ENCODE results near the gene PARD3.

PARD3 gene

GRCh38 chr10:34178196-34178595 is 636.9 kb downstream of the PARD3 start:
- H3K27ac Mint-ChIP-seq: no peak overlapping the region
- H3K27me3 Mint-ChIP-seq: peaks cover 8% of the 10 kb centered on the region
- no peaks in the 10 kb centered on the region for H3K9me3 Mint-ChIP-seq
- no peaks in the 10 kb centered on the region for H3K4me1 Mint-ChIP-seq (ENCODE audit: low read depth)
- no peak overlapping the region for H3K4me3 Mint-ChIP-seq
- H3K36me3 Mint-ChIP-seq (ENCODE audit: low read depth): no peaks in the 10 kb centered on the region

DNA sequence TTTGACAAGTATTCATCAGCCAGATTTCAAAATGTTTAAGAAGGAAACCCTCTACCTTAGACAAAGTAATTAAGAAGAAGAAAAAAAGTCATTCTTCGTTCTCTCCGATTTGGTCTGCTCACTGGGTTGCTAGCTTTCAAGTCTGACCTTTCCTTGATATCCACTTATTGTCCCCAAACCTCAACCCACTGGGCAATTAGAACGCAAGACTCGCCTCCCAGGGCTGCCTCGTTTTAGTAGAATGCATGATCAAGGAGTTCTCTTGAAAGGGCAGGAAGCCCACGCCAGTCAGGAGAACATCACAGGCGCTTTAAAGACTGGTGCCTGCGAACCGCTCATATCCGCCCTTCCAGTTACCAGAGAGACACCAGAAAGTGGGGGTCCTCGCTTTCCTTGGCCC is 637.7 kb downstream of the PARD3 start:
- H3K27me3 Mint-ChIP-seq: peaks cover 8% of the 10 kb centered on the region

GRCh38 chr10:34176351-34176750 is 638.7 kb downstream of the PARD3 start:
- Mint-ChIP-seq H3K27me3 (peaks cover 8% of the 10 kb centered on the region), H3K4me1 (ENCODE audit: low read depth) (no peaks in the 10 kb centered on the region), H3K27ac (no peak overlapping the region), H3K4me3 (no peak overlapping the region), H3K36me3 (ENCODE audit: low read depth) (no peaks in the 10 kb centered on the region), H3K9me3 (no peaks in the 10 kb centered on the region)

More for the DNA sequence above, 637.7 kb downstream of the PARD3 start:
- Mint-ChIP-seq H3K36me3 (ENCODE audit: low read depth) (no peaks in the 10 kb centered on the region), H3K4me1 (ENCODE audit: low read depth) (no peaks in the 10 kb centered on the region), H3K9me3 (no peaks in the 10 kb centered on the region), H3K4me3 (no peak overlapping the region), H3K27ac (no peak overlapping the region)

GRCh38 chr10:34175121-34175520 is 640.0 kb downstream of the PARD3 start:
- no peak overlapping the region for H3K4me3 Mint-ChIP-seq
- no peaks in the 10 kb centered on the region for H3K4me1 Mint-ChIP-seq (ENCODE audit: low read depth)
- no peak overlapping the region for H3K27ac Mint-ChIP-seq
- peaks cover 8% of the 10 kb centered on the region for H3K27me3 Mint-ChIP-seq
- H3K9me3 Mint-ChIP-seq: no peaks in the 10 kb centered on the region
- no peaks in the 10 kb centered on the region for H3K36me3 Mint-ChIP-seq (ENCODE audit: low read depth)

DNA sequence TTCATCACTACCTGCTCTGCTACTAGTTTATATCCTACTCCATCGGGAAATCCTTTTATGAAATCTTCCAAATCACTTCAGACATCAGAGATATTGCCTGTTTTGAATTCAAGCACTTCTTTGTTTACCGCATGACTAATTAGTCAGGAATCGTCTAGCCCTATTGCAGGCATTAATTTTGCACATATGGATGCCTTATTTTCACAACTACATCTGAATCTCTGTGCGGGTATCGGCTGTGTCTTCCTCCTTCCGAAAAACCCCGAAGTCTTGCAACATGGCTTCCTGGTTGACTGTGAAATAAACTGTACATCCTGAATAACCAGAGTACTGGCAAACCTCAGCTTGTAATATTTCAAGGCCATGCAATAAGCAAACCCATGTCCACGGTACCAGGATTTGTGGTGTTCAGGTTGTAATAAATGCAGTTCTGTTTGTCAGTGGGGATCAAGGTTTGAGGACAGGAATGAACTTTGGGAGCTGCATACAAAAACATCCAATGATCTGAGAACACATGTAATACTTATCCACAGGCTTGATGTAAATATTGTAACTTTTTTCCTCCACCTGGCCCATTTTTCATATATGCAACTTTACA is 642.1 kb downstream of the PARD3 start:
- Mint-ChIP-seq H3K4me1 (ENCODE audit: low read depth) (no peaks in the 10 kb centered on the region), H3K27ac (no peak overlapping the region), H3K36me3 (ENCODE audit: low read depth) (no peaks in the 10 kb centered on the region), H3K4me3 (no peak overlapping the region), H3K9me3 (no peaks in the 10 kb centered on the region), H3K27me3 (peaks cover 12% of the 10 kb centered on the region)

GRCh38 chr10:34171957-34172527 is 643.1 kb downstream of the PARD3 start:
- no peak overlapping the region for H3K27ac Mint-ChIP-seq
- no peaks in the 10 kb centered on the region for H3K4me1 Mint-ChIP-seq (ENCODE audit: low read depth)
- H3K4me3 Mint-ChIP-seq: no peak overlapping the region
- peaks cover 12% of the 10 kb centered on the region for H3K27me3 Mint-ChIP-seq
- H3K9me3 Mint-ChIP-seq: no peaks in the 10 kb centered on the region
- no peaks in the 10 kb centered on the region for H3K36me3 Mint-ChIP-seq (ENCODE audit: low read depth)

DNA sequence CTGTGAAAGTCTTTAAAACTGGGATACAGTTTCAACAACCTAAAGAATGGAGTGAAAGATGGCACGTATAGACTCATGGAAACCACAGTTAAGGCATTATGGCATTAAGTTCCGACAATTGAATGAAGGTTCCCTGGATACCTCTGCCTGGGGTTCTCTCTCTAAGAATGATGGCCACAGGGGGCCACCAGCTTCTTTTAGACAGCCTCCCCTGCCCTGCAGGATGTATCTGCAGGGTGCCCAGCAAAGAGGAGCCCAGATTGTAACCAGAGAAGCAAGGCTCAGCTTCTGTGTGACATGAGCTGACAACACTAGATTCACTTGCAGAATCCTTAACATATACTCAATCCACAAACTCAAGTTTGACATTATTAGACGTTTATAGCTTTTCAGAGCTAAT is 645.4 kb downstream of the PARD3 start:
- Mint-ChIP-seq H3K27me3 (peaks cover 8% of the 10 kb centered on the region), H3K27ac (no peak overlapping the region), H3K4me3 (no peak overlapping the region), H3K36me3 (ENCODE audit: low read depth) (no peaks in the 10 kb centered on the region), H3K4me1 (ENCODE audit: low read depth) (no peaks in the 10 kb centered on the region), H3K9me3 (no peaks in the 10 kb centered on the region)

- Mint-ChIP-seq H3K36me3 (ENCODE audit: low read depth) (no peaks in the 10 kb centered on the region), H3K4me1 (ENCODE audit: low read depth) (no peaks in the 10 kb centered on the region), H3K27me3 (peaks cover 5% of the 10 kb centered on the region), H3K9me3 (no peaks in the 10 kb centered on the region), H3K27ac (no peak overlapping the region), H3K4me3 (no peak overlapping the region)
Observed at GRCh38 chr10:34169131-34169530, 646.0 kb downstream of the PARD3 start.

GRCh38 chr10:34168439-34168838 is 646.7 kb downstream of the PARD3 start:
- Mint-ChIP-seq H3K27ac (no peak overlapping the region), H3K27me3 (peaks cover 5% of the 10 kb centered on the region), H3K4me1 (ENCODE audit: low read depth) (no peaks in the 10 kb centered on the region), H3K9me3 (no peaks in the 10 kb centered on the region), H3K36me3 (ENCODE audit: low read depth) (no peaks in the 10 kb centered on the region), H3K4me3 (no peak overlapping the region)

DNA sequence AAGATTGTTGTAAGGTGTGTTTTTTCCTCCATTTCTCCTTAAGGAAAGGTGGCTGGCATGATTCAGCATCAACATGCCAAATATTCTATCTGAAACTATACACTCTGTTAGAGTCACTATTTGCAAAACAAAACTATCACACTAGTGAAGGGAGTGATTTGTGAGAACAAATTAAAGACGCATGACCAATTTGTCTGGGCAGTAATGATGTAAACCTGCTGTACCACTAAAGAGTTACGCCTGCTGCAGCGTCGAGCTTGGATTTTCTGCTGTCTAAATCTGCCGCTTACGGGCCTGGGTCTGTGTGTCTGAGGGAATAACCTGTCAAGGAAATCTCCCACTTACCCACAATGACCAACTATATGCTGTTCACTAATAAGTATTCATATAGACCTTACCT is 648.3 kb downstream of the PARD3 start:
- Mint-ChIP-seq H3K27ac (no peak overlapping the region), H3K9me3 (no peaks in the 10 kb centered on the region), H3K4me3 (no peak overlapping the region), H3K4me1 (ENCODE audit: low read depth) (no peaks in the 10 kb centered on the region), H3K36me3 (ENCODE audit: low read depth) (no peaks in the 10 kb centered on the region), H3K27me3 (peaks cover 5% of the 10 kb centered on the region)

DNA sequence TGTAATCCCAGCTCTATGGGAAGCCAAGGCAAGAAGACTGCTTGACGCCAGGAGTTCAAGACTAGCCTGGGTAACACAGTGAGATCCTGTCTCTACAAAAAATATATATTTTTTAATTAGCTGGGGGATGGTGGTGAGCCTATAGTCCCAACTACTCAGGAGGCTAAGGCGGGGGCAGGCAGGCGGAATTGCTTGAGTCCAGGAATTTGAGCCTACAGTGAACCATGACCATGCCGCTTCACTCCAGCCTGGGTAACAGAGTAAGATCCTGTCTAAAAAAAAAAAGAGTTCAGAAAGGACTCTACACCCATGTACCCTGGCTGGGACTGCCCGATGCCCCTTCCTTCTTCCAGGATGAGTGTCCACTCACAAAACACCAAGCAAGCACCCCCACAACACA is 648.7 kb downstream of the PARD3 start:
- no peaks in the 10 kb centered on the region for H3K36me3 Mint-ChIP-seq (ENCODE audit: low read depth)
- no peak overlapping the region for H3K4me3 Mint-ChIP-seq
- no peaks in the 10 kb centered on the region for H3K9me3 Mint-ChIP-seq
- peaks cover 5% of the 10 kb centered on the region for H3K27me3 Mint-ChIP-seq
- no peak overlapping the region for H3K27ac Mint-ChIP-seq
- H3K4me1 Mint-ChIP-seq (ENCODE audit: low read depth): no peaks in the 10 kb centered on the region

GRCh38 chr10:34164029-34164428 is 651.1 kb downstream of the PARD3 start:
- no peaks in the 10 kb centered on the region for H3K4me1 Mint-ChIP-seq (ENCODE audit: low read depth)
- peaks cover 1% of the 10 kb centered on the region for H3K9me3 Mint-ChIP-seq
- H3K27me3 Mint-ChIP-seq: peaks cover 1% of the 10 kb centered on the region
- H3K4me3 Mint-ChIP-seq: no peak overlapping the region
- no peak overlapping the region for H3K27ac Mint-ChIP-seq
- H3K36me3 Mint-ChIP-seq (ENCODE audit: low read depth): no peaks in the 10 kb centered on the region

DNA sequence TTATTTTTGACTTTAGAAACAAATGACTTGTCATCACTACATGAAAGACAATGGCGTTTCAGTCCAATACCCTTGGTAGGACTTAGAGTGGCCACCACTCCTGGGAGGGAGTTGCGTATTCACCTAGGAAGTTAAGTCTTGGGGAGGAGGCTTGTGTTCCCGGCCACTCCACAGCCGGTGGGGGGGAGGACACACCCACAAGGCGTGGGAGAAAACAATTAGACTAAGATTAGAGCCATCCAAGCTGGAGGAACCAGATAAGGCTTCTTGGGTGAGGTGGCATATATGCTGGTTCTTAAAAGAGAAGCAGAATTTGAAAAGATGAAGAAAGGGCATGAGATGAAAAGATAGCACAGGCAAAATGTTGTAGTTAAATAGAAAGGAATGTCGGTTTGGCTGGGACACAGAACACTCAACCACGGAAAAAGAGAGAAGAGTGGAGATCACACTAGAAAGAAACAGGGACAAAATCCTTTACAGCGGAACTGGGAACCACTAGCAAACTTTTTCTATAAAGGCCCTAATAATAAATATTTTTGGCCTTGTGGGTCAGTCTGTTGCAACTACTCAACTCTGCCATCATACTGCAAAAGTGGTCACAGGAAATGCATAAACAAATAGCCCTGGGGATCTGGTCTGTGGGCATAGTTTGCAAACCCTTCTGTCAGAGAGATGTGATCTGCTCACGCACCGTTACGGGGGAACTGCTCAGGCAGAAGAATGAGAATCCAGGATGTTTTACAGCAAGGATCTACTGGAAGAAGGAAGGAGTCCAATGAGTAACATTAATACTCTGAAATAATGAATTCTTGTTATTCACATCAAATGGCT is 651.8 kb downstream of the PARD3 start:
- H3K27ac Mint-ChIP-seq: no peak overlapping the region
- H3K4me3 Mint-ChIP-seq: no peak overlapping the region
- H3K27me3 Mint-ChIP-seq: no peaks in the 10 kb centered on the region
- H3K9me3 Mint-ChIP-seq: peaks cover 4% of the 10 kb centered on the region
- no peaks in the 10 kb centered on the region for H3K4me1 Mint-ChIP-seq (ENCODE audit: low read depth)
- H3K36me3 Mint-ChIP-seq (ENCODE audit: low read depth): no peaks in the 10 kb centered on the region

GRCh38 chr10:34161777-34162370 is 653.2 kb downstream of the PARD3 start:
- Mint-ChIP-seq H3K4me1 (ENCODE audit: low read depth) (no peaks in the 10 kb centered on the region), H3K9me3 (peaks cover 4% of the 10 kb centered on the region), H3K27me3 (peaks cover 3% of the 10 kb centered on the region), H3K4me3 (no peak overlapping the region), H3K36me3 (ENCODE audit: low read depth) (no peaks in the 10 kb centered on the region), H3K27ac (no peak overlapping the region)

- Mint-ChIP-seq H3K36me3 (ENCODE audit: low read depth) (no peaks in the 10 kb centered on the region), H3K9me3 (peaks cover 4% of the 10 kb centered on the region), H3K27me3 (peaks cover 5% of the 10 kb centered on the region), H3K4me3 (no peak overlapping the region), H3K27ac (no peak overlapping the region), H3K4me1 (ENCODE audit: low read depth) (no peaks in the 10 kb centered on the region)
Observed at GRCh38 chr10:34160595-34160994, 654.5 kb downstream of the PARD3 start.
